ENCODE results near the gene KANTR.

Gene KANTR, protein sequence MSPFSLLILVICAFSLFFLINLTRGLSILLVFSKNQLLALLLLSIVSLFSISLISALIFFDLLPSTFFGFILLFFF

DNA sequence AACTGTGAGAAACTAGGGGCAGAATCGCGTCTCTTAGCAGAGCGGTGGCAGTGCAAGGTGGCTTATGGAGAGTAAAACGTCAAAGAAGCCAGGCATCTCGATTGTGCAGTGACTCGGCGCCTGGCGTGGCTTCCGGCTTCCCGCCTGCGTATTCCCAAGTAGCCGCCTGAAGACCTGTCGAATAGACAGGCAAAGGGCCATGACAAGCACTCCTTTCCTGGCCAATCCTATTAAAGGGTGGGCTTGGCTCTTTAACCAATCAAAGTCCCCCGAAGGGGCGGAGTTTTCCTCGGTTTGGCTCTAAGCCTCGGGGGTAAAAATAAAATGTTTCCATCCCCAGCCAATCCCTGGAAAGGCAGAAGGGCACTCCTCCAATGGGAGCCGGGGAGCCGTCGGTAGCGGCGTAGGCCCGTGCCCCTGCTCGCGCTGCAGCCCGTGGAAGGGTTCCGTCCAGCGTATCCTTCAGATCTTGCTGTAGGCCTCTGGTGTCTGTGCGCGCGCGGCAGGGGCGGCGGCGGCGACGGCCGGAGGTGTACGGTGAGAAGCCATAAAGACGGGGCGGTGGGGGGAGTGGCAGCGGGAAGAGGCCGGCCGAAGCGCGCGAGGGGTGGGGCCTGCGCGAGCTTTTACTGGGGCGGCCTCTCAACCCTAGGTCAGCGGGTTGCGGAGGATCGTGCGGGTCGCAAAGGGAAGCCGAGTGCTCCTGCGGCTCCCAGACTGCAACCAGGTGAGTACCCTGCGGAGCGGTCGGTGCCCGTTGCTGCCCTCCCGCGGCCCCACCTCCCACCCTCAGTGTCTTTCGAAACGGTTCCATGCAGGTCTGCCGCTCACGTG is at the start of gene KANTR:
TSS of gene KANTR (plus strand) at position 395 of the 834 bp plus-strand sequence. CDS start 30,131 bp downstream, outside the sequence.
- peak; percentile 93 for DNase-seq (ENCODE audit: low read depth, low spot score)

DNA sequence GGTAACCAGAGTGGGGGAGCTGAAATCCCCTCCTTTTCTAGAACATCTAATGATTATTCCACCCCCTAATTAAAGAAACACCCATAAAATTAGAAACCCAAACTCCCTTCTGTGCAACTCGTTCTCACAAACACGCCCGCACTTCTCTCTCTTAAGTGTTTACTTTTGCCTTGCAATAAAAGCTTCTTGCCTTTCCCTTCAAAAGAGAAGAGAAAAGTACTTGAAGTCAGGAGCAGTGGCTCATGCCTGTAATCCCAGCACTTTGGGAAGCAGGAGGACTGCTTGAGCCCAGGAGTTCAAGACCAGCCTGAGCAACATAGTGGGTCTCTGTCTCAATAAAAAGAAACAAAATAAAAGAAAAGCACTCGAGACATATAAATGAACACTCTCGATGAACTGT is 48.9 kb upstream of the KANTR start:
- DNase-seq (ENCODE audit: low read depth, low spot score) = no peak

DNA sequence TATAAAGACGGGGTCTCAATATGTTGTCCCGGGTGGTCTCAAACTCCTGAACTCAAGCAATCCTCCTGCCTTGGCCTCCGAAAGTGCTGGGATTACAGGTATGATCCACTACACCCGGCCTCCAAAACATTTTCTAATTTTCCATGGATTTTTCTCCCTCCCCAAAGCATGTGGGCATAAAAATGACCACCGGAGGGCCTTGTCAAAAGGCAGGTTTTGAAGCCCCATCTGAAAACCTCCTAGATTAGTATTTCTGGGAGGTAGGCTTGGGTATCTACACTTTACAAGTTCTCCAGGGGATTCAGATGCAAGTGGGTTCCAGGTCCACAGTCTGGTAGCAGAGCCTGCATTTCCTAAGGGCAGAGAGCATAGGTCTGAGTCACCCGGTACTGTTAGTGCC is 46.7 kb upstream of the KANTR start:
- peak; percentile 15 for DNase-seq (ENCODE audit: low read depth, low spot score)

DNA sequence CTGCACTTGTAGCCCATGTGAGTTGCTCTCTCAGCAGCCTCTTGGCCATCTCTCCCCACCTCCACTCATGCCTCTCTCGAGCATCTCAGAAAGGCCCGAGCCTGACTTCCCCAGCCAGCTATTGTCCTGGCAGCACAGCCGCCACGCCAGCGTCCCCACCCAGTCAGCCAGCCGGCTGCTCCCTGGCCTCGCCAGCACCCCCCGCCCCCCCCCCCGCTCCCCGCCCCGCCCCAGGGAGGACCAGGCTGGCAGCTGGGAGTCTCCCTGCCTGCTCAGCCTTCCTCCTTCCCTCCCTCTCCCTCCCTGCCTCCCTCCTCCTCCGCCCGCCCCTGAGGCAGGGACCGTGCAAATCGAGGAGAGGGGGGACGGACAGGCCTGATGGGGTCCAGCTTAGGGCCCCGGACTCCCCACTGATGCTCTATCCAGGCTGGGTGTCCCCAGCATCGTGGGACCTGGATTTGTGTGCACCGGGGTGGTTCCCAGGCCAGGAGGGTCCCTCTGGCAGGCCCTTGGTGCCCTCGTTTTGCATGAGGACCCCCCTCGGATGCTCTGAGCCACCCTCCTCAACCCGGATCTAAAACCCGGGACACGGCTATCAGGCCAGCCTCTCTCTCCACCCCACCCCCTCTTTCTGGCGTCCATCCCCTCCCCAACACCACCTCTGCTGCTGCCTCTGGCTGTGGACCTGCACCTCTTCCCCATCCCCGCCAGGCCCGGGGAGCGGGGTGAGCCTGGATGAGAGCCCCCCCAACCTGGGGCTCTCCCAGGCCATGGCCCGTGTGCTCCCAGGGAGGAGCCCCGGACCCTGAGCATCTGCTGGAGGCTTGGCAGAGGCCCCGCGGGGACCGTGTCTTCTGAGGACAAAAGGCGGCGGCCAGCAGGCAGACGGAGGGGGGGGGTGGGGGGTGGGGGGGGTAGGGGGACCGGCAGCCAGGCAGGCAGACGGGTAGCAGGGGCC is 45.5 kb upstream of the KANTR start, which contains the start of gene GPR173:
TSS of gene GPR173 (plus strand) at position 621 of the 958 bp plus-strand sequence. CDS start 27,833 bp downstream, outside the sequence.
- DNase-seq (ENCODE audit: low read depth, low spot score) = peak; percentile 80

DNA sequence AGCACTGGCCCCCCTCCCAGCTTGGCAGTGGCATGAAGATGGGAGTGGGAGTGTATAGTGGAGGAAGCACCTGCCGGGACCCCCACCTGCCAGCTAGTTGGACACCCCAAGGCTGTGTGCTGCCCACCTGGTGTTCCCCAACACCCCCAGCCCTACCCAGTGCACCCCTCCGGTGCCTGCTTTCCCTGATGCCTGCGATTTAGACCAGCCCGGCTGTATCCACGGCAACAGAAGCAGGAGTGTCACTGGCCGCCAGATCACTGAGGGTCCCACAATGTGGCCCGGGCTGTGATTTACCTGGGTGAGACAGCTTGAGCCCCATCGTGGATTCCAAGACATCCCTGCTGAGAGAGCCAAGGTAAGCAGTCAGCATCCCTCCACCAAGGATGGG is 44.8 kb upstream of the KANTR start:
- no peak for DNase-seq (ENCODE audit: low read depth, low spot score)

DNA sequence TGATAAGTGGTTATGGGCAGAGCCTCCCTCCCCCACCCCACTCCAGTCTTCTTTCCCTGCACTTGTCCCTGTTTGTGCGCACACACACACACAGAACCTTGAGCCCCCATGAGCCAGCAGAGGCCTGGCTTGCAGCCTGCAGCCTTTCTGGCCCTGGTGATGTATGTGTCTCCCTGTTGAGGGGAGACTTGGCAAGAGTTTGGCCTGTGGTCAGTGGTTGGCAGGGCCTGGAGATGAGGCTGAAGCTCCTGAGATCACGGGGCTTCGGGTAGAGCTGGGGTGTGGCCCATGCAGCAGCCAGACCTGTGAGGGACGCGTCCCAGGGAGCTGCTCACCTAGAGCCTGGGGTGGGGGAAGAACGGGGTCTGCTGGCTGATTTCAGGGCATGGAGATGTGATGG is 43.1 kb upstream of the KANTR start:
- DNase-seq (ENCODE audit: low read depth, low spot score) = peak; percentile 58

DNA sequence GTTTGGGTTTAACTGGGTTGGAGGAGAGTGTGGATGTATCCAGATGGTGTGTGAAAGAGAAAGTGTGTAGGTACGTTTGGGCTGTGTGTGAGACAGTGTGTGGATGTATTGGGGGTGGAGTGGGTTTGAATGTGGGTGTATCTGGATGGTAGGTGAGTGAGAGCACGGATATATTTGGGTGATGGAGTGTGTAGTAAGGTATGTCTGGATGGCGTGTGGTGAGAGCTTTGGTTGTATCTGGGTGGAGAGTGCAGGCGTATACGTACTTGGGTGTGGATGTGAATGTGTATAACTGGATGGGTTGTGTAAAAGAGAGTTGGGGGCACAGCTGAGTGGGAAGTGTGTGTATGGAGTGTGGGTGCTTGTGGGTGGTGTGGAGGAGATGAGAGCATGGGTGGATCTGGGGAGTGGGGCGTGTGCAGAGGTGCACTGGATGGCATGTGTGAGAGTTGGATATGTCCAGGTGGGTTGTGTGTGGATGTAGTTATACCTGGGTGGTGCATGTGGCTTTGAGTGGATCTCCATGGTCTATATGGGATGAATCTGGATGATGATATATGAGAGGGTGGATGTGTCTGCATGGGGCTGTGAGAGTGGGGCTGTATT is 38.6 kb upstream of the KANTR start:
- DNase-seq (ENCODE audit: low read depth, low spot score) = no peak

DNA sequence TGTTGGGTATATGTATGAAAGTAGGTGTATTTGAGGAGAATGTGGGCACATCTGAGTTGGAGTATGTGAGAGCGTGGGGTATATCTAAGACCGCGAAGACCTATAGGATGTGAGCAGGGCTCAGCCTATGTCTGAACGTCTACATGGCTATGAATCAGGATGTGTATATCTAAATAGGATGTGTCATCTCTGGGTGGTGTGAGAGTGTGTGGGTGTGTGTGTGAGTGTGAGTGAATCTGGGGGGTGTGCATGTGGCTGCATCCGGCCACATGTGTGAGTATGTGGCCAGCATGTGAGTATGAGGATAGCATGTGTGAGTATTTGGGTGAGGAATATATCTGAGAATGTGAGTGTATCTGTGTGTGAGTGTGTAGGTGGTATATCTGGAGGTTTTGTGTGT is 37.6 kb upstream of the KANTR start:
- DNase-seq (ENCODE audit: low read depth, low spot score) = no peak

DNA sequence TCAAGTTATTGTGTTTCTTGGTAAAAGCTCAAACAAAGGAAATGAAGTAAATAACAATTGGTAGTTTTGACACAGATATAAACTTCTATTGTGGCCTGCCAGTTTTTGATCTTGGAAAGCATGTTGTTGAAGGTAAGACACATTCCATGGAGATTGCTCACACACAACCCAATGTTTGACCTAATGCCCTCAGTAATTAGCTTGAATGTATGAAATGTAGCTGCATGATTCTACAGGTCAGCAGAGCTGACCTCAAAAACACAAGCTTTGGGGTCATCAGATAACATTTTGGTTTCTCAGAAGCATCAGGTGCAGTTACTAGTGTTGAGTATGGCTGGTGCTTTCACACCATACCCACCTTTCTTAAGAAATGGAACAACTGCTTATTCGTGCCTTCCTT is 28.8 kb upstream of the KANTR start:
- no peak for DNase-seq (ENCODE audit: low read depth, low spot score)

DNA sequence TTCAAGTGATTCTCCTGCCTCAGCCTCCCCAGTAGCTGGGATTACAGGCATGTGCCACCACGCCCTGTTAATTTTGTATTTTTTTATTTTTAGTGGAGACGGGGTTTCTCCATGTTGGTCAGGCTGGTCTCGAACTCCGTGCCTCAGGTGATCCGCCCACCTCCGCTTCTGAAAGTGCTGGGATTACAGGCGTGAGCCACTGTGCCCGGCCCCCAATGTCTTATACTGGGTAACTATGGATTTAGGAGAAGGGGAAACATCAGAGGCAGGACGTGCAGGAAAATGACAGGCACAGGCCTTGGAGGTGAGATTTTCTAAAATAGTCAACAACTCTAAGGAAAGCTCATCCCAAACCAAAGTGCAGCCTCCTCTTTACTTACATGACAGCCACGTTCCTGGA is 22.9 kb upstream of the KANTR start:
- DNase-seq (ENCODE audit: low read depth, low spot score) = no peak

DNA sequence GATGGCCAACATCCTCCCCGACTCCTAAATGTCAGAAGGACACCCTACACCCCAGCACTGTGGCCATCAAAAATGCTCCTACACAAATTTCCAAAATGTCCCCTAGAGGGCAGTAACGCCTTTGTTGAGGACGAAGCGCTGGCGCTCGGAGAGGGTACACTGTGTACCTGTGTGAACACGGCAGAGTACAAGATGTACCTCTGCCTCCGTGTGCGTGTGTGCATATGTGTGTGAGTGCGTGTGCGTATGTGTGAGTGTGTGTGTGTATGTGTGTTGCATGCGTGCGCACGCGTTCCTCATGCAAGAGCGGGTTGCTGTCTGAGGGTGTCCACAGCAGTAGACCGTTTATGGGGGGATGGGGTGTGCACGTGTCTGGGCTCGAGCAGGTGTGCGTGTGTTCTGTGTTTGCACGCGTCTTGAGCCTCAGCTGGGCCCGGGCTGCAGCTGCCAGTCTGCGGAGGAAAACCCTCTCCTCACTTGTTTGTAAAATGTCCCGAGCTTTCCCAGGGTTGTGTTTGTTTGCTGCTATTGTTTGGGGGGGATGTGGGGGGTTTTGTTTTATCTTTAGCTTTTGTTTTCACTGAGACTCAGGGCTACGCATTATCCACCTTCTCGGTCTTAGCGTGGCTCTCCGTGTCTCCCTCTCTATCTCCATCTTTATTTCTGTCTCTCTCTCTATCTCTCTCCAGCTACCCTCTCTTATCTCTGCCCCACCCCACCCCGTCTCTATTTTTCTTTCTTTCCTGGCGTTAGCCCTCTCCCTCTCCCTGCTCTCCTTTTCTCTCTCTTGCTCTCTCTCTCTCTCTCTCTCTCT is 22.1 kb upstream of the KANTR start:
- peak; percentile 76 for DNase-seq (ENCODE audit: low read depth, low spot score)

DNA sequence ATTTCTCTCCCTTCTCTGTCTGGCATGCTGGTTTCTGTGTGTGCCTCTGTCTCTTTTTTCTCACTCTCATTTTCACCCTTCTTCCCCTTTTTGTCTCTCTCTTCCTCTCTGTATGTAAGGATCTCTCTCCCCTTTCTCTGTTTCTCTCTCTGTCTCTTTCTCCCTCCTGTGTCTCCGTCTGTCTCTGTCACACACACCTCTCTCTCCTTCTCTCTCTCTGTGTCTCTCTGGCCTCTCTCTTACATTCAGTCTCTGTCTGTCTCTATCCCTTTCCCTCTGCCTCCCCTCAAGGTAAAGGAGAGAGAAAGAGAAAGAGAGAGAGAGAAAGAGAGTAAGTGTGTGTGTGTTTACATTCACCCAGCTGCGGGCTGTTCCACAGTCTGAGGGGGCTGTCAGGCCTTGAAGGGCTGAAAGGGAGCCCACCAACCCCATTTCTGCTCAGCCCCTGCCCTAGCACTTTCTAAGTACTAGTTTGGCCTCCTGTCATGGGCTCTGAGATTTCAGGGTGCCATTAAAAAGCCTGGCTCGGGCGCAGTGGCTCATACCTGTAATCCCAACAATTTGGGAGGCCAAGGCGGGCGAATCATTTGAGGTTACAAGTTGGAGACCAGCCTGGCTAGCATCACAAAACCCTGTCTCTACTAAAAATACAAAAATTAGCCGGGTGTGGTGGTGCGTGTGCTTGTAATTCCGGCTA is 21.4 kb upstream of the KANTR start:
- no peak for DNase-seq (ENCODE audit: low read depth, low spot score)

DNA sequence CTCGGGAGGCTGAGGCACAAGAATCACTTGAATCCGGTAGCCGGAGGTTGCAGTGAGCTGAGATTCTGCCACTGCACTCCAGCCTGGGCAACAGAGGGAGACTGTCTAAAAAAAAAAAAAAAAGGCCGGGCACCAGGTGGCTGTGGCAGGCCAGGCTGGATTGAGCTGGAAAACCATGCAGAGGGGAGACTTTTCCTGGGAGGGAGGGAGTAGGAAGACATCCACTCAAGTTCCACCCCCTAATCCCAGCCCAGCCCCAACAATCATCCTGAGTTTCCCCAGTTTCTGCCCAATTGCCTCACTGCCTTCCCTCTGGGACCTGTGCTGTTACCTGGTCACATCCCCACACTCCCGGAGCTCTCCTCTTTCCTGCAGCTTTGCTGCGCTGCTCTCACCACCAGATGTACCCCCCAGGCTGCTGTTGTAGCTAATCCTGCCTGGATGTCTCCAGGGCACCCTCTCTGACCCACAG is 20.8 kb upstream of the KANTR start:
- no peak for DNase-seq (ENCODE audit: low read depth, low spot score)

DNA sequence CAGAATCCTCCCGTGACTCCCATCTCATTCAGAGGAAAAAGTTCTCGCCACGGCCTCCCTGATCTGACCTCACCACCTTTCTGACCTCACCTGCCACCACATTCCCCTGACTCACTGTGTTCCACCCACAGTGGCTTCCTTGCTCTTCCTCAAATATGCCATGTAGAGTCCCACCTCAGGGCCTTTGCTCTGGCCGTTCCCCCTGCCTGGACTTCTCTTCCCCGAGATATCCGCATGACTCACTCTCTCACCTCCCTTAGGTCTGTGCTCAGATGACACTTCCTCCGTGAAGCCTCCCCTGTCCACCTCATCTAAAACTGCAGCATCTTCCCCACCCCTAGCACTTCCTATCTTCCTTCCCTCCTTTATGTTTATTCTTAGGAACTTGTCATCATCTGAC is 18.9 kb upstream of the KANTR start:
- no peak for DNase-seq (ENCODE audit: low read depth, low spot score)

DNA sequence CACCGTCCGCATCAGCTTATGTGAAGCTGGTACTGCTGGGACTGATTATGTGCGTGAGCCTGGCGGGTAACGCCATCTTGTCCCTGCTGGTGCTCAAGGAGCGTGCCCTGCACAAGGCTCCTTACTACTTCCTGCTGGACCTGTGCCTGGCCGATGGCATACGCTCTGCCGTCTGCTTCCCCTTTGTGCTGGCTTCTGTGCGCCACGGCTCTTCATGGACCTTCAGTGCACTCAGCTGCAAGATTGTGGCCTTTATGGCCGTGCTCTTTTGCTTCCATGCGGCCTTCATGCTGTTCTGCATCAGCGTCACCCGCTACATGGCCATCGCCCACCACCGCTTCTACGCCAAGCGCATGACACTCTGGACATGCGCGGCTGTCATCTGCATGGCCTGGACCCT is 17.3 kb upstream of the KANTR start:
- DNase-seq (ENCODE audit: low read depth, low spot score) = no peak

DNA sequence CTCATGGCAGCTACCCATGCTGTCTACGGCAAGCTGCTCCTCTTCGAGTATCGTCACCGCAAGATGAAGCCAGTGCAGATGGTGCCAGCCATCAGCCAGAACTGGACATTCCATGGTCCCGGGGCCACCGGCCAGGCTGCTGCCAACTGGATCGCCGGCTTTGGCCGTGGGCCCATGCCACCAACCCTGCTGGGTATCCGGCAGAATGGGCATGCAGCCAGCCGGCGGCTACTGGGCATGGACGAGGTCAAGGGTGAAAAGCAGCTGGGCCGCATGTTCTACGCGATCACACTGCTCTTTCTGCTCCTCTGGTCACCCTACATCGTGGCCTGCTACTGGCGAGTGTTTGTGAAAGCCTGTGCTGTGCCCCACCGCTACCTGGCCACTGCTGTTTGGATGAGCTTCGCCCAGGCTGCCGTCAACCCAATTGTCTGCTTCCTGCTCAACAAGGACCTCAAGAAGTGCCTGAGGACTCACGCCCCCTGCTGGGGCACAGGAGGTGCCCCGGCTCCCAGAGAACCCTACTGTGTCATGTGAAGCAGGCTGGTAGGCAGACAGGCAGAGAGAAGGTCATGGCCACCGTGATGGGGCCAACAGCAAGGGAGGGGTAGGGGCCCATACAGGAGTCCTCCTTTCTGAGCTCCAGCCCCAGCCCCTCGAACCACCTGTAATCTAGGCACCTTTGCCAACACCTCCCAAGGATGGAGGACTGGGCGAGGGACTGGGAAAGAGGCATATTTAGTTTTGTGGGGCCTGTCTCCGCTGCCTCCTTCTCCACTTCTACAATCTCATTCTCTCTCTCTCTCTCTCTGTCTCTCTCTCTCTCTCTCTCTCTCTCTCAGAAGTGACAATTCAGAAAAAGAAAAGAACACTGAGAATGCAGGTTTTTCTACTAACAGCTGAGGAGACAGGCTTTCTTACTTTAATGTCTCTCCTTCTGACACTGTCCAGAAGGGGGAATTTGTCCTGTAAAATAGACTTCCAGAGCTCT is 16.4 kb upstream of the KANTR start:
- DNase-seq (ENCODE audit: low read depth, low spot score) = no peak

DNA sequence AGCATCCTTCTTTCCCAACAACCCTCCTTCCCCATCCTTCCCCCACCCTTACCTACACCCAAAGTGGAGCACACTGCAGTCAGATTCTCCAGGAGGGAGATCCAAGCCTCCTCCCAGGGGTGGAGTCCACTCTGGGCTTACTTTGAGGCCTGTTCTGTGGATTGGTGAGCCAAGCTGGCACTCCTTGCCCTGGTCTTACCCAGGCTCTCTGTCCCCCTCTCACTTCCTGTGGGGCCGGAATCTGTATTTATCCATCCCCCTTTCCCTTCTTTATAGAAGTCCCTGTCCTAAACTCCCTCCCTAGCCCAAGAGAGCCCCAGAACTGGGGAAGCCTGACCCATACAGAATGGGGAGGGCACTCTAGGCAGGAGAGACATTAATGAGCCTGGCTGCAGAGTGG is 15.0 kb upstream of the KANTR start:
- no peak for DNase-seq (ENCODE audit: low read depth, low spot score)

DNA sequence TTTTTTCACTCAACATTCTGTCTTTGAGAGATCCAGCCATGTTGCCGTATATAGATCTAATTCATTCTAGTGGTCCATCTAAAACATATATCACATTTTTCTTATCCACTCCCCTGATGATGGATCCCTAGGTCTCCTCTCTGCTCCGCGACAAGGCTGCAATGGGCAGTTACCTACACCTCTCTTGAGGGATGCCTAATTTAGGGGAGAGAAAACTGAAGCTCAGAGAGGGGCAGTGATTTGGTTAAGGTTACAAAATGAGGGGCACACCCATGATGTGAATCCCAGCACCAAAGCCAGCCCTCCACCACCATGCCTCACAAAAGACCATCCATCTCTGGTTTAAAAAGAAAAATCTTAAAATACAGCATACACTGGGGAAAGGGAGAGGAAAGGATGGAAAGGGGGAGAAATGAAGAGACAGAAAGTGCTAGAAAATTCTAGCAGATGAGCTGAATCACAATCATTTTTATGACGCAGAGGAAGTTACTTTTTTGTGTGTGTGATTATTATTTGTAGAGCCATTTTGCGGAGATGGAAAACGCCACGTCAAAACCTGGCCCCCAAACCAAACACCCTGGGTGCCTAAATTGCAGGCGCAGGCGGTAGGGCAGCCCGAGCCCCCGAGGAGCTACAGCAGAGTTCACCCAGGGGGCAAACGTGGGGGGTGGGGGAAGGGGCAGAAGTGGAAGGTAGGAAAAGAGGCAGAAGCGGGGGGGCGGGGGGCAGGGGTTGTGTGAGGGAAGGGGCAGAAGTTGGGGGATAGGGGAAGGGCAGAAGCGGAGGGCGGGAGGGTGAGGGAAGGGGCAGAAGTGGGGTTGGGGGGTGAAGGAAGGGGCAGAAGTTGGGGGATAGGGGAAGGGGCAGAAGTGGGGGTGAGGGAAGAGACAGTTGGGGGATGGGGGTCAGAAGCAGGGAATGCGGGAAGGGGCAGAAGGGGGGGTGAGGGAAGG is 13.0 kb upstream of the KANTR start:
- peak; percentile 17 for DNase-seq (ENCODE audit: low read depth, low spot score)
